Endothelial cell of umbilical vein (primary cell): ENCODE results near the gene ZNF595. TPM values are rescaled to one million over a fixed set of nuclear protein-coding genes. Genes with fewer than 3 reads are reported as not detected.

Experiments
- BruUV-seq: library from RNA; stranded (reverse); fragments of 400-500 nt; replicated peaks from 2 replicates; lab custom pipeline; 2021; lab: Mats Ljungman, UMichigan
- CTCF ChIA-PET: fragments of 300-600, 350-600 bp; sonication (Branson Sonifier 250); formaldehyde crosslinking; loops from one replicate; lab custom pipeline; 2021; ENCODE audit warnings: antibody characterized with exemption, inconsistent platforms; lab: Charles Lee
- POLR2A ChIA-PET: fragments of 300-600, 350-600 bp; sonication (Branson Sonifier 250); formaldehyde crosslinking; loops from one replicate; lab custom pipeline; 2021; ENCODE audit warnings: antibody characterized with exemption, inconsistent platforms; lab: Charles Lee
- DNase-seq: peaks from one replicate; pipeline ENCODE4 v3.0.0-alpha.2; 2011; ENCODE audit warnings: low read depth, low spot score
- FAIRE-seq: peaks from 2 replicates; lab custom pipeline; 2011; peaks lifted over from hg19 to GRCh38; lab: Jason Lieb, UNC
- H2AFZ ChIP-seq: 2 replicates; pipeline ENCODE4 v1.6.0; 2012; ENCODE audit warnings: low read depth, low read length, control low read depth, inconsistent platforms
- H3K27ac ChIP-seq: 2 replicates; pipeline ENCODE4 v1.5.1; 2011; ENCODE audit warnings: low read depth, mild to moderate bottlenecking, control low read depth, low read length, moderate library complexity; ENCODE audit not compliant: insufficient read depth
- H3K27me3 ChIP-seq, 2 experiments: 2 replicates each; pipeline versions ENCODE4 v1.6.0 to v1.6.1; 2011; ENCODE audit warnings: low read length in 2 of 2, mixed read lengths in 1 of 2; ENCODE audit not compliant: control insufficient read depth in 2 of 2, insufficient read depth in 2 of 2
- H3K36me3 ChIP-seq, 2 experiments: 2 replicates in 1 of 2; 3 replicates in 1 of 2; pipeline ENCODE4 v1.5.1; 2011; ENCODE audit warnings: low read length in 2 of 2, mild to moderate bottlenecking in 1 of 2, moderate library complexity in 1 of 2; ENCODE audit not compliant: control insufficient read depth in 2 of 2, insufficient read depth in 2 of 2; ENCODE audit errors: extremely low read depth in 1 of 2
- H3K4me1 ChIP-seq: 3 replicates; pipeline ENCODE4 v1.5.1; 2011; ENCODE audit warnings: mild to moderate bottlenecking, low read length; ENCODE audit not compliant: control insufficient read depth, insufficient read depth; ENCODE audit errors: extremely low read depth
- H3K4me2 ChIP-seq: 2 replicates; pipeline ENCODE4 v1.6.1; 2011; ENCODE audit warnings: low read length, control low read depth, mixed read lengths; ENCODE audit not compliant: insufficient read depth
- H3K4me3 ChIP-seq, 3 experiments: fragments of 200-600 bp in 1 of 3; sonication (generic), shearing (Covaris generic) in 1 of 3; replicated peaks in 1 of 3; 2 replicates each; pipeline ENCODE4 v1.5.1; 2011 to 2016; ENCODE audit warnings: control low read depth in 3 of 3, low read length in 3 of 3, mild to moderate bottlenecking in 2 of 3, inconsistent platforms in 1 of 3, low read depth in 1 of 3, moderate library complexity in 1 of 3; ENCODE audit not compliant: insufficient read depth in 1 of 3
- H3K79me2 ChIP-seq: 2 replicates; pipeline ENCODE4 v1.6.0; 2012; ENCODE audit warnings: low read length, inconsistent platforms; ENCODE audit not compliant: control insufficient read depth, insufficient read depth
- H3K9ac ChIP-seq: replicated peaks from 2 replicates; pipeline ENCODE3; 2011; ENCODE audit warnings: low read length, control low read depth; ENCODE audit not compliant: insufficient read depth; ENCODE audit errors: extremely low read depth
- H3K9me1 ChIP-seq: replicated peaks from 3 replicates; pipeline ENCODE4 v1.6.0; 2011; ENCODE audit warnings: mild to moderate bottlenecking, low read length; ENCODE audit not compliant: control insufficient read depth, insufficient read depth; ENCODE audit errors: extremely low read depth
- H3K9me3 ChIP-seq: replicated peaks from 2 replicates; pipeline ENCODE4 v1.5.1; 2012; ENCODE audit warnings: low read length, inconsistent platforms; ENCODE audit not compliant: control insufficient read depth, insufficient read depth
- H4K20me1 ChIP-seq: replicated peaks from 2 replicates; pipeline ENCODE3; 2011; ENCODE audit warnings: mild to moderate bottlenecking, low read length; ENCODE audit not compliant: control insufficient read depth, insufficient read depth; ENCODE audit errors: extremely low read depth
- EZH2 ChIP-seq: IDR thresholded peaks from 2 replicates; pipeline ENCODE4 v1.6.1; 2012; ENCODE audit warnings: borderline replicate concordance, low read depth, mild to moderate bottlenecking, moderate library complexity, low read length, inconsistent platforms; ENCODE audit not compliant: severe bottlenecking
- FOS ChIP-seq: IDR thresholded peaks from 2 replicates; pipeline ENCODE4 v1.6.1; 2011; ENCODE audit warnings: mild to moderate bottlenecking, low read length, moderate library complexity, borderline replicate concordance; ENCODE audit not compliant: insufficient read depth
- GATA2 ChIP-seq: IDR thresholded peaks from 2 replicates; pipeline ENCODE4 v1.7.0; 2011; ENCODE audit warnings: low read depth, mild to moderate bottlenecking, moderate library complexity, mixed read lengths, low read length; ENCODE audit not compliant: insufficient read length, insufficient read depth
- JUN ChIP-seq: IDR thresholded peaks from 2 replicates; pipeline ENCODE4 v1.6.1; 2011; ENCODE audit warnings: borderline replicate concordance, low read depth; ENCODE audit not compliant: insufficient read length, insufficient read depth
- MYC ChIP-seq: IDR thresholded peaks from one replicate; pipeline ENCODE4 v1.6.1; 2011; ENCODE audit warnings: mild to moderate bottlenecking, low read depth, low read length
- POLR2A ChIP-seq: IDR thresholded peaks from 2 replicates; pipeline ENCODE4 v1.6.1; 2012; ENCODE audit warnings: low read depth, mild to moderate bottlenecking, control low read depth, low read length
- POLR2AphosphoS5 ChIP-seq: IDR thresholded peaks from 2 replicates; pipeline ENCODE4 v1.6.1; 2012; ENCODE audit warnings: low read depth, mild to moderate bottlenecking, control low read depth, low read length, moderate library complexity; ENCODE audit not compliant: insufficient read depth
- dilution Hi-C: fragments of 300-500 bp; cut with MboI; formaldehyde crosslinking; loops from one replicate; pipeline ENCODE4 v1.15.0; 2019; ENCODE audit warnings: low sequenced_read_pairs; ENCODE audit not compliant: extremely low pct_ligation_motif_present
- intact Hi-C: fragments of 100-400 bp; cut with micrococcal nuclease; formaldehyde crosslinking; loops from one replicate; pipeline ENCODE4 v1.10.0; 2022
- polyA plus RNA-seq, 4 experiments: library from polyadenylated mRNA; depleted of rRNA in 3 of 4; stranded (reverse) in 3 of 4; unstranded in 1 of 4; fragments of >200 nt; gene quantifications; 2 replicates each; pipeline versions ENCODE4 v1.2.1 to v1.2.3, GENCODE V29; 2011 to 2012; ENCODE audit warnings: missing spikeins in 1 of 4
- total RNA-seq: library from RNA; stranded (reverse); gene quantifications from 2 replicates; pipeline ENCODE4 v1.2.3, GENCODE V29; 2021
- TF ChIP-seq, protein P1 (sequence below), 2 donors: IDR thresholded peaks; 1 replicate in 1 of 2; 2 replicates in 1 of 2; pipeline ENCODE4 v1.5.1; 2011; ENCODE audit warnings: low read length in 2 of 2, mild to moderate bottlenecking in 2 of 2, moderate library complexity in 2 of 2, control low read depth in 1 of 2, inconsistent platforms in 1 of 2, low read depth in 1 of 2; ENCODE audit not compliant: insufficient read depth in 1 of 2; ENCODE audit errors: extremely low read depth in 1 of 2
- TF ChIP-seq, protein P2 (sequence below): IDR thresholded peaks from 2 replicates; pipeline ENCODE4 v1.6.1; 2011; ENCODE audit not compliant: insufficient read depth, insufficient read length

Gene ZNF595
- total and polyA plus RNA-seq, 2 donors (not counting 3 experiments of a cell fraction or from before 2014, with no cell fraction given), result 1.8 to 11.1 TPM

DNA sequence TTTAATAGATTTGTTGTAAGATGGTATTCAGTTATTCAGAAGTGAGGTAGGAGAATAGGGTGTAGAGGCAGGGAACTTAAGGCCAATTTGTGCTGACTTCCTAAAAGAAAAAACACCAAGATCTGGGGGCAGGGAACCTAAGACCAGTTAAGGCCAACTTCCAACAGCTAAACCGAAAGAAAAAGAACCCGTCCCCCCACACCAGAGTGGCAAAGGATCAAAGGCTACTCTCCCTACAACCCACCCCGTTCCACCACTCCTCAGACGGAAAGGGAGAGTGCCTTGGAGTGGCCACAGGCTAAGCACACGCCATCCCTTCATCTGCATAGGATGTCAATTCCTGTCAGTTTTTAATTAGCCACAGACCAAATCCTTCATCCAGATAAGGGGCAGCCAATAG lies 67.5 kb downstream of the ZNF595 start:
- Histone ChIP-seq H3K27me3 (no peaks in the 10 kb centered on the region), H3K36me3 (no peaks in the 10 kb centered on the region), H4K20me1 (no peaks in the 10 kb centered on the region), H3K79me2 (peaks cover 7% of the 10 kb centered on the region), H3K9me3 (no peaks in the 10 kb centered on the region), H3K9ac (no peak overlapping the region), H3K9me1 (no peaks in the 10 kb centered on the region), H3K4me1 (peaks cover 3% of the 10 kb centered on the region), H2AFZ (no peak overlapping the region), H3K4me3 (no peak overlapping the region), H3K4me2 (no peak overlapping the region), H3K27ac (no peak overlapping the region)
- ChIA-PET CTCF (no interaction called here), POLR2A (no interaction called here)
- TF ChIP-seq, protein P1, sequence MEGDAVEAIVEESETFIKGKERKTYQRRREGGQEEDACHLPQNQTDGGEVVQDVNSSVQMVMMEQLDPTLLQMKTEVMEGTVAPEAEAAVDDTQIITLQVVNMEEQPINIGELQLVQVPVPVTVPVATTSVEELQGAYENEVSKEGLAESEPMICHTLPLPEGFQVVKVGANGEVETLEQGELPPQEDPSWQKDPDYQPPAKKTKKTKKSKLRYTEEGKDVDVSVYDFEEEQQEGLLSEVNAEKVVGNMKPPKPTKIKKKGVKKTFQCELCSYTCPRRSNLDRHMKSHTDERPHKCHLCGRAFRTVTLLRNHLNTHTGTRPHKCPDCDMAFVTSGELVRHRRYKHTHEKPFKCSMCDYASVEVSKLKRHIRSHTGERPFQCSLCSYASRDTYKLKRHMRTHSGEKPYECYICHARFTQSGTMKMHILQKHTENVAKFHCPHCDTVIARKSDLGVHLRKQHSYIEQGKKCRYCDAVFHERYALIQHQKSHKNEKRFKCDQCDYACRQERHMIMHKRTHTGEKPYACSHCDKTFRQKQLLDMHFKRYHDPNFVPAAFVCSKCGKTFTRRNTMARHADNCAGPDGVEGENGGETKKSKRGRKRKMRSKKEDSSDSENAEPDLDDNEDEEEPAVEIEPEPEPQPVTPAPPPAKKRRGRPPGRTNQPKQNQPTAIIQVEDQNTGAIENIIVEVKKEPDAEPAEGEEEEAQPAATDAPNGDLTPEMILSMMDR (IDR thresholded peaks at IDR 0.05; ENCODE audit: extremely low read depth in 1 of 2, insufficient read depth in 1 of 2, low read depth in 1 of 2, low read length in 2 of 2), result no peak
- no peak for TF ChIP-seq GATA2
- no peak for TF ChIP-seq JUN
- TF ChIP-seq MYC, result no peak
- no peak for TF ChIP-seq FOS
- TF ChIP-seq POLR2AphosphoS5, result no peak
- no peak for TF ChIP-seq POLR2A
- no peak for TF ChIP-seq EZH2
- TF ChIP-seq, protein P2, sequence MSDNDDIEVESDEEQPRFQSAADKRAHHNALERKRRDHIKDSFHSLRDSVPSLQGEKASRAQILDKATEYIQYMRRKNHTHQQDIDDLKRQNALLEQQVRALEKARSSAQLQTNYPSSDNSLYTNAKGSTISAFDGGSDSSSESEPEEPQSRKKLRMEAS, result no peak
- no peak for DNase-seq
- BruUV-seq, result no TSS peak
- FAIRE-seq, result no peak
- dilution Hi-C loops (no loop called here), intact Hi-C loops (loop anchor here (5.0 kb wide), 2 partner anchors 92 to 352 kb away; no protein-coding TSS in a partner anchor)
